IPS-20b (cell line): Measurements from ENCODE around the gene C1QTNF4.
A peak's percentile ranks its signal among the peaks of the same experiment; 100 is the strongest.

ENCODE experiments used
- H3K27ac ChIP-seq: one replicate; pipeline ENCODE4 v1.5.1; 2013; ENCODE audit warnings: low read length
- H3K27me3 ChIP-seq: 2 replicates; pipeline ENCODE4 v1.6.1; 2013; ENCODE audit warnings: mild to moderate bottlenecking, low read length, inconsistent platforms; ENCODE audit not compliant: insufficient read depth
- H3K36me3 ChIP-seq: 2 replicates; pipeline ENCODE4 v1.6.1; 2013; ENCODE audit warnings: low read depth, mild to moderate bottlenecking, inconsistent platforms, low read length, moderate library complexity; ENCODE audit not compliant: insufficient read depth
- H3K4me1 ChIP-seq: 2 replicates; pipeline ENCODE4 v1.6.1; 2013; ENCODE audit warnings: mild to moderate bottlenecking, control low read depth, inconsistent platforms, low read length, moderate library complexity; ENCODE audit not compliant: insufficient read depth
- H3K4me3 ChIP-seq: 2 replicates; pipeline ENCODE4 v1.5.1; 2013; ENCODE audit warnings: mild to moderate bottlenecking, low read length, inconsistent platforms
- H3K9ac ChIP-seq: 2 replicates; pipeline ENCODE4 v1.6.1; 2013; ENCODE audit warnings: low read depth, mild to moderate bottlenecking, inconsistent platforms, low read length, moderate library complexity
- H3K9me3 ChIP-seq: 2 replicates; pipeline ENCODE4 v1.6.1; 2013; ENCODE audit warnings: mild to moderate bottlenecking, low read depth, low read length, inconsistent platforms; ENCODE audit not compliant: insufficient read depth

Gene C1QTNF4

DNA sequence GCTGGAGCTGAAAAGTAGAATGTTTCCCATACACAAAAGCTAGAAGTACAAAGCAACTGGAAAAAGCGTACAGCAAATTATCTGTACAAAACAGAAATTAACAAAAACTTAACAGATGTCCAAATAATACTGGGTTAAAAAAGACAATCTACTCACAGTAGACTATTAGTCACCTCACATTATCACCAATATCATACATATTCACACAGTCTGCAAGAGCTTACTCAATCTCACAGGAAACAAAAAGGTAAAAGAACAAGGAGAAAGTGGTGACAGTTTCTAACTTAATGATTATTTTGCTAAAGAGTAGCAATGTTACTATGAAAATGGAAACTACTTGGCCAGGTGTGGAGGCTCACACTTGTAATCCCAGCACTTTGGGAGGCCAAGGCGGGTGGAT is 53.1 kb downstream of the C1QTNF4 start:
- no peak overlapping the region for H3K9ac ChIP-seq
- peaks cover 12% of the 10 kb centered on the region for H3K4me1 ChIP-seq
- peaks cover 10% of the 10 kb centered on the region; the same call in 1 of the 2 replicates for H3K36me3 ChIP-seq
- H3K27ac ChIP-seq = no peak overlapping the region
- H3K27me3 ChIP-seq = no peaks in the 10 kb centered on the region
- no peak overlapping the region for H3K4me3 ChIP-seq
- no peaks in the 10 kb centered on the region for H3K9me3 ChIP-seq

DNA sequence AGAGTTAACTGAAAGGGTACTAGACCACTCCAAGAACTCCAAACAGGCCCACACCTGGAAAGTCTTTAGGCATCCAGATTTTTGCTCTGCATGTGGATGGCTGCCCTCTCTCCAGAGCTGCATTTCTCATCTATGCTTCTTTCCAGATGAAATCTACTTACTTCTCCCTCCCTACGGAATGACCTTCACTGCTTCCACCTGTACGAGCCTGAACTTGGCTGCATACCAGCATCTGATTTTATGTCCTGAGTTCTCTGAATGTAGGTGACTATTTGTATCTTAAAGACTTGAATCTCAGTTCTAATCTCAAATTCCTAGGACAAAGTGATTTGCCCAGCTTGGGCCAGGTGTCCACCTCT is 54.6 kb downstream of the C1QTNF4 start:
- H3K4me3 ChIP-seq = no peak overlapping the region
- H3K4me1 ChIP-seq = peaks cover 12% of the 10 kb centered on the region
- H3K27me3 ChIP-seq = no peaks in the 10 kb centered on the region

More for the DNA sequence above, 54.6 kb downstream of the C1QTNF4 start:
- Histone ChIP-seq H3K9me3 (no peaks in the 10 kb centered on the region), H3K27ac (no peak overlapping the region), H3K9ac (0 out of 2 replicates have a peak overlapping the region, but pooled peaks have one; percentile 45), H3K36me3 (peaks cover 12% of the 10 kb centered on the region; the same call in 1 of the 2 replicates)
